HepG2 (cell line): ENCODE measurements around the gene MGAT5. TPM values are rescaled to one million over a fixed set of nuclear protein-coding genes. Genes with fewer than 3 reads are reported as not detected.

Experiments used
- ATAC-seq: fragments of 200-7000 bp; cut with Tn5 transposase; 3 replicates; pipeline ENCODE4 v1.9.1; 2020; ENCODE audit warnings: mild to moderate bottlenecking, moderate library complexity
- BruUV-seq: library from RNA; stranded (reverse); fragments of 400-500 nt; replicated peaks from 2 replicates; lab custom pipeline; 2021; lab: Mats Ljungman, UMichigan
- CTCF ChIA-PET: fragments of 300-600 bp; formaldehyde crosslinking; extraction: SDS; loops from one replicate; lab custom pipeline; 2021; ENCODE audit warnings: low total read pairs, inconsistent platforms, low intra/inter-chr PET ratio; lab: Yijun Ruan, JAX
- POLR2A ChIA-PET: fragments of 350-600 bp; sonication (Branson Sonifier 250); formaldehyde crosslinking; loops from one replicate; lab custom pipeline; 2020; ENCODE audit warnings: antibody characterized with exemption, inconsistent platforms; lab: Yijun Ruan, JAX
- DNase-seq: peaks from one replicate; pipeline ENCODE4 v3.0.0-alpha.2; 2015; ENCODE audit warnings: low spot score
- FAIRE-seq: peaks from 3 replicates; lab custom pipeline; 2011; peaks lifted over from hg19 to GRCh38; lab: Jason Lieb, UNC
- H2AFZ ChIP-seq: one replicate; pipeline ENCODE4 v1.6.1; 2011; ENCODE audit warnings: low read length, inconsistent platforms
- H3K27ac ChIP-seq: fragments of 300-600 bp; 3 replicates; pipeline ENCODE4 v1.8.0; 2011; ENCODE audit warnings: mixed run types, mild to moderate bottlenecking, mixed read lengths, low read length, inconsistent platforms; ENCODE audit not compliant: insufficient read depth; ENCODE audit errors: extremely low read length
- H3K27me3 ChIP-seq, 2 experiments: fragments of 200-600 bp in 1 of 2; 2 replicates in 1 of 2; 3 replicates in 1 of 2; pipeline versions ENCODE4 v1.6.0 to v1.8.0; 2011; ENCODE audit warnings: low read length in 2 of 2, mild to moderate bottlenecking in 2 of 2, moderate library complexity in 2 of 2, inconsistent platforms in 1 of 2; ENCODE audit not compliant: insufficient read depth in 2 of 2, control insufficient read depth in 1 of 2
- H3K36me3 ChIP-seq, 2 experiments: fragments of 200-600 bp in 1 of 2; replicated peaks in 1 of 2; 2 replicates in 1 of 2; 3 replicates in 1 of 2; pipeline versions ENCODE4 v1.5.1 to v1.8.0; 2011; ENCODE audit warnings: low read length in 2 of 2, inconsistent platforms in 1 of 2; ENCODE audit not compliant: insufficient read depth in 2 of 2, control insufficient read depth in 1 of 2
- H3K4me1 ChIP-seq: 2 replicates; pipeline ENCODE4 v1.5.1; 2012; ENCODE audit warnings: low read length, inconsistent platforms; ENCODE audit not compliant: insufficient read depth
- H3K4me2 ChIP-seq: 2 replicates; pipeline ENCODE4 v1.6.0; 2011; ENCODE audit warnings: low read depth, low read length, inconsistent platforms
- H3K4me3 ChIP-seq, 3 experiments: fragments of 200-600 bp in 1 of 3; sonication (generic), shearing (Covaris generic) in 1 of 3; replicated peaks in 1 of 3; 2 replicates each; pipeline ENCODE4 v1.5.1; 2011 to 2016; ENCODE audit warnings: low read length in 3 of 3, inconsistent platforms in 2 of 3, low read depth in 2 of 3, mild to moderate bottlenecking in 2 of 3, control low read depth in 1 of 3, mixed read lengths in 1 of 3; ENCODE audit not compliant: insufficient read depth in 1 of 3
- H3K79me2 ChIP-seq: one replicate; pipeline ENCODE4 v1.6.1; 2011; ENCODE audit warnings: low read length, inconsistent platforms; ENCODE audit not compliant: insufficient read depth
- H3K9ac ChIP-seq: 2 replicates; pipeline ENCODE4 v1.6.0; 2011; ENCODE audit warnings: mild to moderate bottlenecking, low read depth, low read length, inconsistent platforms; ENCODE audit not compliant: insufficient read depth
- H3K9me3 ChIP-seq: 2 replicates; pipeline ENCODE4 v1.5.1; 2012; ENCODE audit warnings: mild to moderate bottlenecking, low read length
- H4K20me1 ChIP-seq: 2 replicates; pipeline ENCODE4 v1.6.0; 2011; ENCODE audit warnings: inconsistent platforms, mild to moderate bottlenecking, low read length, moderate library complexity; ENCODE audit not compliant: insufficient read depth
- AHR ChIP-seq: IDR thresholded peaks from 2 replicates; pipeline ENCODE4 v1.6.1; 2018; ENCODE audit warnings: missing genetic modification reagents, missing compliant biosample characterization
- CHCHD3 ChIP-seq: sonication (generic); formaldehyde crosslinking; IDR thresholded peaks from 2 replicates; pipeline ENCODE4 v1.8.0; 2022; ENCODE audit warnings: mild to moderate bottlenecking, missing genetic modification reagents, moderate library complexity
- EZH2 ChIP-seq: conservative IDR thresholded peaks from 2 replicates; pipeline ENCODE4 v1.6.1; 2012; ENCODE audit warnings: mild to moderate bottlenecking, low read depth, low read length, moderate library complexity
- GPN1 ChIP-seq: sonication (generic); formaldehyde crosslinking; IDR thresholded peaks from 2 replicates; pipeline ENCODE4 v1.5.1; 2020; ENCODE audit warnings: missing genetic modification reagents, borderline replicate concordance
- MIER3 ChIP-seq: IDR thresholded peaks from 2 replicates; pipeline ENCODE4 v1.6.1; 2016; ENCODE audit warnings: missing compliant biosample characterization, borderline replicate concordance
- ONECUT2 ChIP-seq: sonication (generic); formaldehyde crosslinking; IDR thresholded peaks from 2 replicates; pipeline ENCODE4 v1.4.0; 2020; ENCODE audit warnings: missing genetic modification reagents
- POLR2G ChIP-seq: fragments of 200-400 bp; formaldehyde crosslinking; IDR thresholded peaks from 2 replicates; pipeline ENCODE4 v1.6.1; 2018; ENCODE audit warnings: mild to moderate bottlenecking, low read depth, low read length, moderate library complexity
- SP140L ChIP-seq: sonication (generic); formaldehyde crosslinking; IDR thresholded peaks from 2 replicates; pipeline ENCODE4 v1.4.0; 2020; ENCODE audit warnings: missing genetic modification reagents, borderline replicate concordance
- SUZ12 ChIP-seq: fragments of 150-350 bp; IDR thresholded peaks from 2 replicates; pipeline ENCODE4 v1.6.1; 2014; ENCODE audit warnings: low read depth, low read length
- TEF ChIP-seq: sonication (generic); formaldehyde crosslinking; IDR thresholded peaks from 2 replicates; pipeline ENCODE4 v1.5.0; 2020; ENCODE audit warnings: missing genetic modification reagents
- TOPORS ChIP-seq: sonication (generic); formaldehyde crosslinking; IDR thresholded peaks from 2 replicates; pipeline ENCODE4 v1.8.0; 2023; ENCODE audit warnings: mild to moderate bottlenecking, missing genetic modification reagents
- ZBTB42 ChIP-seq: sonication (generic); formaldehyde crosslinking; IDR thresholded peaks from 2 replicates; pipeline ENCODE4 v1.5.0; 2020; ENCODE audit warnings: mild to moderate bottlenecking, missing genetic modification reagents
- ZEB1 ChIP-seq: IDR thresholded peaks from 2 replicates; pipeline ENCODE4 v1.6.1; 2012; ENCODE audit warnings: mild to moderate bottlenecking, low read depth, inconsistent platforms; ENCODE audit not compliant: insufficient replicate concordance
- ZFAT ChIP-seq: sonication (generic); formaldehyde crosslinking; conservative IDR thresholded peaks from 2 replicates; pipeline ENCODE4 v1.8.1; 2023; ENCODE audit warnings: missing genetic modification reagents, inconsistent platforms
- ZFYVE20 ChIP-seq: sonication (generic); formaldehyde crosslinking; IDR thresholded peaks from 2 replicates; pipeline ENCODE4 v1.8.0; 2023; ENCODE audit warnings: low read depth, mild to moderate bottlenecking, moderate library complexity, missing genetic modification reagents, borderline replicate concordance
- ZNF441 ChIP-seq: sonication (generic); formaldehyde crosslinking; IDR thresholded peaks from 2 replicates; pipeline ENCODE4 v1.7.0; 2021; ENCODE audit warnings: missing genetic modification reagents, borderline replicate concordance
- ZNF660 ChIP-seq: sonication (generic); formaldehyde crosslinking; IDR thresholded peaks from 2 replicates; pipeline ENCODE4 v1.5.1; 2020; ENCODE audit warnings: mild to moderate bottlenecking, low read depth, missing genetic modification reagents, borderline replicate concordance
- ZNF746 ChIP-seq: sonication (generic); formaldehyde crosslinking; IDR thresholded peaks from 2 replicates; pipeline ENCODE4 v1.8.0; 2022; ENCODE audit warnings: mild to moderate bottlenecking, missing genetic modification reagents
- ZSCAN30 ChIP-seq: sonication (generic); formaldehyde crosslinking; IDR thresholded peaks from 2 replicates; pipeline ENCODE4 v1.5.0; 2020; ENCODE audit warnings: mild to moderate bottlenecking, missing genetic modification reagents
- WGBS: methylation state at CpG from one replicate; pipeline ENCODE4 v1.1.6; 2017; ENCODE audit warnings: low lambda C conversion rate; 5-methylcytosine and 5-hydroxymethylcytosine counted together
- in situ Hi-C: cut with HindIII; loops from 2 replicates; pipeline ENCODE4 v1.10.0; 2017; ENCODE audit warnings: low pct_unique_long_range_greater_than_20kb; ENCODE audit not compliant: extremely low pct_ligation_motif_present
- intact Hi-C: fragments of 100-400 bp; cut with micrococcal nuclease; formaldehyde crosslinking; loops from one replicate; pipeline ENCODE4 v1.10.0; 2022; ENCODE audit not compliant: unreplicated experiment
- polyA plus RNA-seq, 8 experiments: library from polyadenylated mRNA; depleted of rRNA in 3 of 8; stranded (reverse) in 7 of 8; unstranded in 1 of 8; fragments of >200 nt; fragmentation: Illumina TruSeq in 4 of 8; extraction: Trizol in 4 of 8; gene quantifications; 2 replicates each; pipeline versions ENCODE4 v1.2.1 to v1.2.3, GENCODE V29; 2011 to 2016; ENCODE audit warnings: low read depth in 4 of 8, missing spikeins in 1 of 8, mixed read lengths in 1 of 8; ENCODE audit not compliant: insufficient read depth in 1 of 8
- total RNA-seq, 5 experiments: library from RNA; depleted of rRNA; stranded (reverse); fragments of >200 nt; fragmentation: Illumina TruSeq; extraction: Trizol; gene quantifications; 2 replicates each; pipeline ENCODE4 v1.2.3, GENCODE V29; 2016; ENCODE audit warnings: low read depth in 1 of 5
- TF ChIP-seq, protein P1 (sequence below): IDR thresholded peaks from 2 replicates; pipeline ENCODE4 v1.6.1; 2012; ENCODE audit warnings: low read depth, low read length, improper control_type of control experiment

MGAT5 gene
- total and polyA plus RNA-seq, 2 of the 13 experiments (the other 11 are each of a cell fraction or from before 2014, with no cell fraction given) = 33.1 to 60.2 TPM

- Histone ChIP-seq H3K27ac (no peak overlapping the region), H4K20me1 (no peaks in the 10 kb centered on the region), H3K79me2 (no peaks in the 10 kb centered on the region), H3K9ac (no peak overlapping the region), H3K4me3 (no peak overlapping the region), H3K4me2 (no peak overlapping the region), H3K27me3 (no peaks in the 10 kb centered on the region), H3K4me1 (no peaks in the 10 kb centered on the region), H3K9me3 (no peaks in the 10 kb centered on the region), H2AFZ (no peak overlapping the region), H3K36me3 (peaks cover 0 to 1% of the 10 kb centered on the region in 2 experiments; a peak in 2 of 5 replicates)
- WGBS = 97% methylated on average over 2 of the region's 2 CpGs
- BruUV-seq = no TSS peak
- ATAC-seq = no peak
- FAIRE-seq = no peak
- ChIA-PET POLR2A (no interaction called here), CTCF (no interaction called here)
- in situ Hi-C loops (no loop called here), intact Hi-C loops (no loop called here)
- no peak for DNase-seq
- no peak for TF ChIP-seq ZSCAN30 (CRISPR knock-in tag)
- no peak for TF ChIP-seq SUZ12
- TF ChIP-seq POLR2G = no peak
- no peak for TF ChIP-seq ZNF441 (CRISPR knock-in tag)
- no peak for TF ChIP-seq EZH2
- TF ChIP-seq AHR (CRISPR knock-in tag) = no peak
- TF ChIP-seq ZNF660 (CRISPR knock-in tag) = no peak
- TF ChIP-seq CHCHD3 = no peak
- TF ChIP-seq TOPORS (CRISPR knock-in tag) = no peak
- no peak for TF ChIP-seq ZEB1
- no peak for TF ChIP-seq ZFAT (CRISPR knock-in tag)
Measured at GRCh38 chr2:134287323-134287722, 33.5 kb downstream of the MGAT5 start.

GRCh38 chr2:134288814-134289213, 34.9 kb downstream of the MGAT5 start:
- no peak overlapping the region for H3K4me3 ChIP-seq
- FAIRE-seq = no peak
- no peaks in the 10 kb centered on the region for H3K27me3 ChIP-seq
- no peak overlapping the region for H2AFZ ChIP-seq
- no peak overlapping the region for H3K27ac ChIP-seq
- no peaks in the 10 kb centered on the region for H3K79me2 ChIP-seq
- WGBS = 98% methylated on average over 3 of the region's 3 CpGs
- CTCF ChIA-PET = no interaction called here
- intact Hi-C loops (no loop called here), in situ Hi-C loops (no loop called here)
- no peak for ATAC-seq
- no TSS peak for BruUV-seq
- peaks cover 0 to 1% of the 10 kb centered on the region in 2 experiments; a peak in 2 of 5 replicates for H3K36me3 ChIP-seq
- POLR2A ChIA-PET = no interaction called here
- no peak overlapping the region for H3K9ac ChIP-seq
- no peaks in the 10 kb centered on the region for H3K9me3 ChIP-seq
- no peaks in the 10 kb centered on the region for H3K4me1 ChIP-seq
- no peak for DNase-seq
- H4K20me1 ChIP-seq = no peaks in the 10 kb centered on the region
- no peak overlapping the region for H3K4me2 ChIP-seq
- no peak for TF ChIP-seq ZEB1
- TF ChIP-seq GPN1 (CRISPR knock-in tag) = no peak
- no peak for TF ChIP-seq TEF (CRISPR knock-in tag)
- TF ChIP-seq, protein P1, sequence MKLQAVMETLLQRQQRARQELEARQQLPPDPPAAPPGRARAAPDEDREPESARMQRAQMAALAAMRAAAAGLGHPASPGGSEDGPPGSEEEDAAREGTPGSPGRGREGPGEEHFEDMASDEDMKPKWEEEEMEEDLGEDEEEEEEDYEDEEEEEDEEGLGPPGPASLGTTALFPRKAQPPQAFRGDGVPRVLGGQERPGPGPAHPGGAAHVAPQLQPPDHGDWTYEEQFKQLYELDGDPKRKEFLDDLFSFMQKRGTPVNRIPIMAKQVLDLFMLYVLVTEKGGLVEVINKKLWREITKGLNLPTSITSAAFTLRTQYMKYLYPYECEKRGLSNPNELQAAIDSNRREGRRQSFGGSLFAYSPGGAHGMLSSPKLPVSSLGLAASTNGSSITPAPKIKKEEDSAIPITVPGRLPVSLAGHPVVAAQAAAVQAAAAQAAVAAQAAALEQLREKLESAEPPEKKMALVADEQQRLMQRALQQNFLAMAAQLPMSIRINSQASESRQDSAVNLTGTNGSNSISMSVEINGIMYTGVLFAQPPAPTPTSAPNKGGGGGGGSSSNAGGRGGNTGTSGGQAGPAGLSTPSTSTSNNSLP = no peak
- TF ChIP-seq ZFYVE20 (CRISPR knock-in tag) = no peak
- no peak for TF ChIP-seq ONECUT2
- TF ChIP-seq MIER3 (CRISPR knock-in tag) = no peak
- no peak for TF ChIP-seq ZBTB42 (CRISPR knock-in tag)
- TF ChIP-seq ZNF746 = no peak
- TF ChIP-seq SP140L = no peak
